CD4-positive, alpha-beta T cell treated with Interleukin-6 for 4 hours (primary cell): ENCODE results near the gene TLK2.
"Not testable (repeated sequence)": the region's sequence is repeated elsewhere in the genome, so short reads cannot be mapped to it uniquely, and the experiment has no call there.

Experiments used
- DNase-seq: peaks from one replicate; pipeline ENCODE4 v3.0.0-alpha.2; 2020; ENCODE audit warnings: mixed read lengths

The TLK2 gene

DNA sequence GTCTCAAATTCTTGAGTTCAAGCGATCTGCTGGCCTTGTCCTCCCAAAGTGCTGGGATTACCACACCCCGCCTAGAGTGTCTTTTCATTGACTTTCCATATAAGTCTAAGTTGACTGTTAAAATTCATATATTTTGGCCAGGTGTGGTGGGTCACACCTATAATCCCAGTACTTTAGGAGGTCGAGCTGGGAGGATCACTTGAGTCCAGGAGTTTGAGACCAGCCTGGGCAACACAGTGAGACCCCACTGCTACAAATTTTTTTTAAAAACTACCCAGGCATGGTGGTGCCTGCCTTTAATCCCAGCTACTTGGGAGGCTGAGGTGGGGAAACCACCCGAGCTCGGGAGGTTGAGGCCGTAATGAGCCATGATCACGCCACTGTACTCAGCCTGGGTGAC, 127.0 kb downstream of the TLK2 start:
- no peak for DNase-seq

DNA sequence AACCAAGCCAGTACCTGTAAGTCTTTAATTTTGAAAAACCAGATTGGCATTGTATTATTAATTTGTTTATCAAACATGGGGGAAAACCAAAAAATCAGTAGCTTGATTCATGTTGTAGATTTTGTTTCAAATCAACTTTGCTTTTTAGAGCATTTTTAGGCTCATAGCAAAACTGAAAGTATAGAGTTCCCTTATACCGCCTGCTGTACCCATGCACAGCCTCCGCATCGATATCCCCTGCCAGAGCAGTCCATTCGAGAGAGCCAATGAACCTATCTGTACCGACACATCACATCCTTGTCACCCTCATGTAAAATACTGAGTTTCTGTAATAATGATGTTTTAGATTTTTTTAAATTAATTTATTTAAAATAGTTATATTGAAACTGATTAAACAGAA, 132.7 kb downstream of the TLK2 start:
- DNase-seq, result no peak

GRCh38 chr17:62611728-62612127, 133.1 kb downstream of the TLK2 start:
- DNase-seq, result no peak

DNA sequence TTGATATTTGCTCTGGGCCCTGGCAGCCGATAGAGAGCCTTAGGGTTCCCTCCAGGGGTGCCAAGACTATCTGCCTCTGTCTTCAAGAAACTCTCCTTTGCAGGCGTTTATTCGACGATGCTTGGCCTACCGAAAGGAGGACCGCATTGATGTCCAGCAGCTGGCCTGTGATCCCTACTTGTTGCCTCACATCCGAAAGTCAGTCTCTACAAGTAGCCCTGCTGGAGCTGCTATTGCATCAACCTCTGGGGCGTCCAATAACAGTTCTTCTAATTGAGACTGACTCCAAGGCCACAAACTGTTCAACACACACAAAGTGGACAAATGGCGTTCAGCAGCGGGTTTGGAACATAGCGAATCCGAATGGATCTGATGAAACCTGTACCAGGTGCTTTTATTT, 133.7 kb downstream of the TLK2 start:
- not testable (repeated sequence) for DNase-seq

GRCh38 chr17:62613095-62613494, 134.5 kb downstream of the TLK2 start:
- not testable (repeated sequence) for DNase-seq

DNA sequence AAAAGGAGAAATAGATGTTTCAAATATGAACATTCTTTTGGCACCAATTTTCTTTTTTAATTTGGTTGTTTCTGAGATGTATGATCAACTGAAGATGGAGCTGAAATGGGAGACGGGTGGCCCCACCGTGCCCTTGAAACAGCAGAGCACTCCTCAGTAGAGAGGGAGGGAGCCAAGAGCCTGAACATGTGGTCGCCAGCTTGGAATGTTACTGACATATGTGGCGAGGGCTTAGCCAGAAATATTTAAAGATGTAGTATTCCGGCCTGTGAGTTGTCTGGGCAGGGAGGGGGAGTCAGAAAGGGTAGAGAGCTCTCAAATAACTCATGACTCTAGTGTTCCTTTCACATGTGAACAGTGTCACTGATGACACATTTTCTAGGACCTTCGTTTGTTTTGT, 135.5 kb downstream of the TLK2 start:
- no peak for DNase-seq

GRCh38 chr17:62615503-62615902, 136.9 kb downstream of the TLK2 start:
- no peak for DNase-seq

- no peak for DNase-seq
These were observed 138.6 kb downstream of the TLK2 start for GRCh38 chr17:62616993-62617893.

DNA sequence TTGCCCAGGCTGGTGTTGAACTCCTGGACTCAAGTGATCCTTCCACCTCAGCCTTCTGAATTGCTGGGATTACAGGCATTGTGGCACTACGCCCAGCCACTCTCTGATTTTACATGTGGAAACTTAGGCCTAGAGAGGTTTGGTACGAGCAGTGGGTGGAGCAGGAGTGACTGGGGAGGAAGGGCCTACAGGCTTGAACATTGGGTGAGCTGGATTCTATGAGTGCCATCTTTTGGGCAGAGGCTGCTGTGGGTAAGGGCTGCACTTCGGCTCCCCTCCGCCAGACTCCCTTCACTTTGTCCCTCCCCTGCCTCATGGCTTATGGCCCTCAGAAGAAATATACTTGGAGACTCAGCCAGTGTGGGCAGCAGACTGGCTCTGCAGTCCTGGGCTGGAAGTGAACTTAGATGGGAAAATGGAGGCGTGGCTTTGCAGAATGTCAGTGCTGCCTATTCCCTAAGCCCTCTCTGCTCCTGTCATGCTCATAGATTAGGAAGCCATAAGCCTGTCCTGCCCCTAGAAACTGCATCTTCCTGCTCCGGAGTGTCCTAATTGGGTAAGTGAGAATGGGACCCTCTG, 139.4 kb downstream of the TLK2 start:
- DNase-seq, result no peak

DNA sequence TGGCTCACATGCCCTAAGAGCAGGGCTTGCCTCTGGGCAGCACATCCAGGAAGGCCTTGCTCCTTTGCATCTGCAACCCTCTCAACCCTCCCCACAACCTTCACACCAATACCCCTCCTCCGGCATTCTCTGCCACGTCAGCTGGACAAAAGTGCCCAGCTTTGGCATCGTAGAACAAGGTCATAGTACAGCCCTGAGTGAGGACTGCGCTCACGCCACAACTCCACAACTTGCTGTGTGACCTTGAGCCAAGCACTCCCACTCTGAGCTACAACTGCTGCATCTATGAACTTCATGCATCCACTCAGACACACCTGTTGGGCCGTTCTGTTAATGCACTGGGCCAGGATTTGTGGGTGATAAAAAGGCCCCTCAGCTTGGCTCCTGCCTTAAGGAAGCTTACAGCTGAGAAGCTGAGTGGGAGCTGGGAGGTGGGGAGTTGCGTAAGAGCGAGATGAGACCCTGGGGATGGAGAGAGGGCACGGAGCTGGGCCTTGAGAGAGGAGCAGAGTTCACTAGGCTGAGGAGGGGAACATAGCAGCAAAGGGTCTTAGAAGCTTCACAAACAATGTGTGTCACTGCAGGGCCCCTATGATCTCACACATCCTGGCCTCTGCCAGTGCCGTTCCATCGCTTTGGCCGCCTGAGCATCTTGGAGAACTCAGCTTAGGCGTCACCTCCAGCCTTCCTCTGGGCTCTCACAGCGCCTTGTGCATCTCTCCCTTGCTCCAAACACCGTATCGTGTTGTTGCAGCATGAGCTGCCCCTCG, 140.2 kb downstream of the TLK2 start:
- DNase-seq, result no peak

DNA sequence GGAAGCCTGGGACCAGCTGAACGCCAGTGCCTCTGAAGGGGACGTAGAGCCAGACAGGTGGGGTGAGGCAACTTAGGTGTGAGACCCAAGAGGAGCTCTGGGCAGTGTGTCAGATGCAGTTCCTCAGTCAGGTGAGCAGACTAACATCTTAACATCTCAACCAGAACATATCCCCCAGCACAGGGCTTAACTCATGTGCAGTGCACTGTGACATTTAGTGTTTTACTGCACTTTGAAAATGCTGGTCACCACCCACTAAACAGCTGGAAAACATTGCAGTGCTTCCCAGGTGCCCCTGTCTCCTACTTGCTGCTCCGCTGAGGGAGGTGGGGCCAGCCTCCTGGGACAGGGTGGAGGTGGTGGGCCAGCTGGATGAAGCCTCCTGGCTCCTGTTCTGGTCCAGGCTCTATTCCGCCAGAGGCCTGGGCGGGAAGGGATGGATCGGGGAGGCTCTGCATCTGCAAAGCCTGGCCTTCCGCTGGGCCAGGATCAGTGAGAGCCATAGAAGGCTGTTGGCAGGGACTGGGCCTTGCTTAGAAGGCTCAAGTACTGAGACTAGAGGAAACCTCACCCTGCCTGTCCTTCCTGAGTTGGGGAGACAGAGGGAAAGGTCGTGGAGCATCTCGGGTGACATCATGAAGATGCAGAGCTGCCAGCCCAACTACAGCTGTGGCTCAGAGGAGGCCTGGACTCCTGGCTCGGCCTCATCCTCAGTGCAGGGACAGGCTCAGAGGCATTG, 141.0 kb downstream of the TLK2 start:
- DNase-seq, result no peak

DNA sequence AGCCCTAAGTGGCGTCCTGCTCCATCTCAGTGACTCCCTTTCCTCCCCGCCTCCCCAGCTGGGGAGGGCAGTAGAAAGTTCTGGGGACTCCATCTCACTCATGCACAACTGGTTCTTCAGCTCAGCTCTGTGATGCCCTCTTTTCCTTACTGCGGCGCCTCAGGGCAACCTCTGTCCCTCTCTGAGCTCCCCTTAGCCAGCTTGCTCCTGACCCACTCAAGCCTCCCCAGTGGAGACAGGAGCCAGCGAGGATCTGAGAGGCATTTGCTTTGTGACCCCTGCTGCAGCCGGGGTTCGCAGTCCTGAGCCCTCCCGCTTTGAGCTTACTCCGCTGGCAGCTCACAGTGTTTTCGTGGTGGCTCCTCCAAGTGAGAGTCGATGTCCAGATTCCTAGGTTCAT, 142.6 kb downstream of the TLK2 start:
- DNase-seq, result no peak

GRCh38 chr17:62625184-62625869, 146.7 kb downstream of the TLK2 start:
- no peak for DNase-seq

DNA sequence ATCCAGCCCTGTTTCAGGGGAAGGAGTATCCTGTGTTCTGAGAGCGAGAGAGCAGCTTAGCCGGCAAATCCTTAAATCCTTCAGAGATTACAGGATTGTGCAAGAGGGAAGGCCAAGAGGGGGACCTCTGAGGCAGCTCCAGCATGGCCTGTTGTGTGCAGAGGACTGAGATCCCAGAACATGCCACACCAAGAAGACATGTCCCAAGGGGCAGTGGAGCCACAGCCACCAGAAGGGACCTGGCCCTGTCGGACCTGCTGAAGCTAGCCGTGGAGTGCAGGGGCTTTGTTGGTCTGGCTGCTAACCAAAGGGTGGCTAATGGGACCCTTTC, 147.2 kb downstream of the TLK2 start:
- DNase-seq, result no peak

- DNase-seq, result no peak
These were observed 148.1 kb downstream of the TLK2 start for GRCh38 chr17:62626719-62627218.

DNA sequence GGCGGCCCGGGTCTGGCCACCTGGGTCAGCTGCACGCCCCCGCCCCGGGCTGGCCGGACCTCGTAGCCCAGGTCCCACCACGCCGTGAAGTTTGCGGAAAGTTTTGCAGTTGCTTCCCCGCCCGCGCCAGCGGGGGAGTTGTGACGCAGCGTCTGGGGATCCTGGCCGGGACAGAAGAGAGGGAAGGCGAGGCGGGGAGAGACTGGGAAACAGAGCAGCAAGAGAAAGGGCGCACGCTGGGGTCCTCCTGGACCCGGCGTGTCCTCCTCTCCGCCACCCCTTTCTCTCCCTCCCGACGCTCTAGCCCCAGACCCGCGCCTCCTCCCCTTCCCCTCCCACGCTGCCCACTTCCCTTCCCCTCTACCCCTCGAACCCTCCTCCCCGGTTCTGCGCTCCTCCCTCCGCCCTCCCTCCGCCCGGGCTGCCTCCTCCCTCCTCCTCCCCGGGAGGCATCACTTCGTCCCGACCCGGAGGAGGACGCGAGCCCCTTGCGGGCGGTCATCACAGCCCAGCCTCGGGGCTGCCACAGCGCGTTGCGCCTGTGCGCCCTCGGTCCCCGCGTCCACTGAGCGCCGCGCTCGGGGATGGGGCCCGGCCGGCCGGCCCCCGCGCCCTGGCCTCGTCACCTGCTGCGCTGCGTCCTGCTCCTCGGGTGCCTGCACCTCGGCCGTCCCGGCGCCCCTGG, 148.7 kb downstream of the TLK2 start, which contains the start of gene MRC2:
Gene MRC2, plus strand, starts transcription at position 452 of the 685 bp plus-strand sequence. Its CDS starts 133 bp downstream, at position 585.
- peak; percentile 48 for DNase-seq

DNA sequence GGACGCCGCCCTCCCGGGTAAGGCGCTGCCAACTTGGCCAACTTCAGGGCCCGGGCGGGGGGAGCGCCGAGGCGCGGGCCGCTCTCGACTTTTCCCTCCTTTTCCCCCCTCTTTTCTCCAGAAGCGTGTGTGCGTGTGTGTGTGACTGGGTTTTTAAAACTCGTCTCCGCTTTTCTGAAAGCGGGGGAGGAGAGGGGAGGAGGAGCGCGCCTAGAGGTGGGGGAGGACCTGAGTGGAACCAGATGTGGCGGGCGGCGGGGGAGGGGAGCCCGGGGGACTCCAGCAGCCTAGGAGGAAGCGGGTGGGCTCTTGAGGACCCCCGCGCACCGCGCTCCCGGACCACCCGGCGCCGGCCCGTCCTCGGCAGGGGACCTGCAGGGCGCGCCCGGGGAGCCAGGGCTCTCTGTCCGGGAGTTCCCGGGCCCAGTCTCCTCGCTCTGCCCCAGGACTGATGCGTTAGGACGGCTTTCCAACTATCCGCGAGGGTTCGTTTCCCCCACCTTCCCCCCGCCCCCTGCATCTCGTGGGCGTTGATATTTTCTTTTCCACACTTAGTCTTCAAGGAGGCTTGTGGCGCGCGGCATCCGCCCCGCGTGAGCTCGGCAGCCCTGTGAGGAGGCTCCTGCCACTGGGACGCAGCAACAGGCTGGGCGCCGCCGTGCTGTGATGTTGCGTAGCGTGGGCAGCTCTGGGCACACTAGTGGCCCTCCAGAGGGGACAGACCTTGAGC, 149.4 kb downstream of the TLK2 start:
- DNase-seq, result peak; percentile 30

DNA sequence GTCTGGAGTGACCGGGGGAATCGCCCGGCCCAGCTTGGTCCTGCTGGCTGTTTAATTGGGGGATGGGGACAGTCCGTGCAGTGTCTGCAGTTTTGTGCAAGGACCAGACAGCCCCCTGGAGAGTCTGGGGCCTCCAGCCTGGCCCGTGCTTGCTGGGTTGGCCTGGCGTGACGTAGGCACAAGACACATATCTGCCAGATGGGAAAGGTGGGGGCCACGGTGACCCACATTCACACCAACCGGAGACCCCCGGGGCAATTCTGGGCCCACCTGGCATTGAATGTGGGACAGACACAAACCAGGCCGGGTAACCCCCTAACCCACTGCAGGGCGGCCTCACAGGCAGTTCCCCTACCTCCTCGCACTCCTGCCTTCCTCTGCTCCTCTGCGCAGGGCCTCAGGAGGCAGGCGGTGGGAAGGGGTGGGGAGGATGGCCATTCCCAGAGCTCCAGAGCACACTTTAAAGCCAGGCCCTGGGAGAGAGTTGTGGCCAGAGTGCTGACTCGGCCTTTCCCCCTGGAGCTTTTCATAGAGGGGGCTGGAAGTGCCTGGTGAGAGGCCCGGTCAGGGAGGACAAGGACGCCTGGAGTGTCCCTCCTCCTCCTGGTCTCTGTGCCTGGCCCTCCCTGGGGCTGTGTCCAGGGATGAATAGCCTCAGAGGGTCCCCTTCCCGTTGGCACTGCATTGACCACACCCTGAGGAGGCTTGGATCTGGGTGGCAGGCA, 150.4 kb downstream of the TLK2 start:
- DNase-seq, result no peak

- no peak for DNase-seq
These were observed 151.1 kb downstream of the TLK2 start for GRCh38 chr17:62629556-62630364.
